ENCODE results near the gene WWOX.

- no peak for TF ChIP-seq JUN (IDR thresholded peaks at IDR 0.05; ENCODE audit: borderline replicate concordance, insufficient read depth, insufficient read length, low read depth)
- no peak for TF ChIP-seq POLR2A (IDR thresholded peaks at IDR 0.05; ENCODE audit: low read depth, low read length)
- TF ChIP-seq EZH2 (IDR thresholded peaks at IDR 0.05; ENCODE audit: borderline replicate concordance, low read depth, low read length, severe bottlenecking) = no peak
- TF ChIP-seq POLR2AphosphoS5 (IDR thresholded peaks at IDR 0.05; ENCODE audit: insufficient read depth, low read depth, low read length) = no peak
These were observed 1058.9 kb downstream of the WWOX start for GRCh38 chr16:79158337-79158736.
